Naive thymus-derived CD8-positive, alpha-beta T cell (primary cell): ENCODE data around the gene SASH1. TPM values are rescaled to one million over a fixed set of nuclear protein-coding genes. Genes with fewer than 3 reads are reported as not detected.
A peak's percentile ranks its signal among the peaks of the same experiment; 100 is the strongest.

Experiments
- ATAC-seq, 2 donors: fragments of 150-1000 bp; cut with Tn5 transposase in 1 of 2; sonication (Bioruptor Pico), chemical (Tn5 transposase) in 1 of 2; 1 replicate in 1 of 2; 2 replicates in 1 of 2; pipeline ENCODE4 v1.10.0; 2021; ENCODE audit warnings: mild to moderate bottlenecking in 2 of 2, moderate library complexity in 2 of 2
- POLR2A ChIA-PET: fragments of 350-600 bp; sonication (Branson Sonifier 250); formaldehyde crosslinking; loops from one replicate; lab custom pipeline; 2021; ENCODE audit warnings: antibody characterized with exemption; lab: Charles Lee
- DNase-seq, 10 donors: peaks; one replicate each; pipeline versions ENCODE4 v3.0.0 to v3.0.0-alpha.2; 2020 to 2022
- H3K27ac Mint-ChIP-seq, 10 donors: one replicate each; pipeline ENCODE4 v1.8.0; 2020 to 2022; ENCODE audit warnings: mild to moderate bottlenecking in 10 of 10, mixed read lengths in 10 of 10, moderate library complexity in 4 of 10, inconsistent platforms in 1 of 10
- H3K27me3 Mint-ChIP-seq, 5 donors: one replicate each; pipeline ENCODE4 v1.8.0; 2021 to 2022; ENCODE audit warnings: mixed read lengths in 5 of 5
- H3K36me3 Mint-ChIP-seq, 3 donors: one replicate each; pipeline ENCODE4 v1.8.0; 2020 to 2022; ENCODE audit warnings: mixed read lengths in 3 of 3, mild to moderate bottlenecking in 2 of 3, inconsistent platforms in 1 of 3
- H3K4me1 Mint-ChIP-seq, 4 donors: one replicate each; pipeline ENCODE4 v1.8.0; 2021 to 2022; ENCODE audit warnings: mixed read lengths in 4 of 4
- H3K4me3 Mint-ChIP-seq, 10 donors: one replicate each; pipeline ENCODE4 v1.8.0; 2020 to 2022; ENCODE audit warnings: mild to moderate bottlenecking in 10 of 10, mixed read lengths in 10 of 10, moderate library complexity in 6 of 10, inconsistent platforms in 1 of 10
- H3K9me3 Mint-ChIP-seq, 9 donors: one replicate each; pipeline ENCODE4 v1.8.0; 2020 to 2022; ENCODE audit warnings: mixed read lengths in 9 of 9, mild to moderate bottlenecking in 3 of 9, inconsistent platforms in 1 of 9, moderate library complexity in 1 of 9
- polyA plus RNA-seq, 3 donors: library from polyadenylated mRNA; unstranded; fragments of 300-500 nt; fragmentation: Illumina TruSeq; gene quantifications; one replicate each; pipeline ENCODE4 v1.2.3, GENCODE V29; 2021
- total RNA-seq, 8 experiments: library from RNA in 2 of 8; stranded (reverse) in 2 of 8; gene quantifications; one replicate each; pipeline ENCODE4 v1.2.3 and lab custom pipeline; 2021 to 2026

SASH1 gene
- total and polyA plus RNA-seq, 5 experiments from 2014 or later = not detected

DNA sequence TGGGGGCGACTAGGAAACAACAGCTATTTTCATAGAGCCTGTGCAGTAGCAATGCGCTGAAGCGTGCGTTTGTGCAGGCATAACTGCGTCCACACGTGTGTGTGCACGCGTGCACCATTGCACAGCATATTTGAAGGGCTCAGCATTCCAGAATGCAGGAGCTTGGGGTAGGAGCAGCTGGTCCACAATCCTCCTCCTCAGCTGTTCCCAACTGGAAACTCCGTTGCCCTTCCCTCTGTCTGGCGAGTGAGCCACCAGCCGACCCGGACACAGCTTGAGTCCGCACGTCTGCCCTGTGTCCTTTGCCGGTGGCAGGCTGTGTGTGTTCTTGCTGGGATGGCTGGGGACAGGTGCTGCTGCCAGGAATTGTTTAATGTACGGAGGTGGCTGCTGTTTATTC, 110.2 kb downstream of the SASH1 start:
- Mint-ChIP-seq H3K27ac (peak overlapping the region in 1 of 10 donors; percentile 34), H3K36me3 (no peaks in the 10 kb centered on the region), H3K4me3 (no peak overlapping the region), H3K9me3 (no peaks in the 10 kb centered on the region), H3K27me3 (peaks cover 12 to 44% (median 19%) of the 10 kb centered on the region in 5 donors), H3K4me1 (peaks cover 0 to 7% (median 5%) of the 10 kb centered on the region in 4 donors)
- ATAC-seq (no peak), DNase-seq (no peak)
- POLR2A ChIA-PET = no interaction called here

DNA sequence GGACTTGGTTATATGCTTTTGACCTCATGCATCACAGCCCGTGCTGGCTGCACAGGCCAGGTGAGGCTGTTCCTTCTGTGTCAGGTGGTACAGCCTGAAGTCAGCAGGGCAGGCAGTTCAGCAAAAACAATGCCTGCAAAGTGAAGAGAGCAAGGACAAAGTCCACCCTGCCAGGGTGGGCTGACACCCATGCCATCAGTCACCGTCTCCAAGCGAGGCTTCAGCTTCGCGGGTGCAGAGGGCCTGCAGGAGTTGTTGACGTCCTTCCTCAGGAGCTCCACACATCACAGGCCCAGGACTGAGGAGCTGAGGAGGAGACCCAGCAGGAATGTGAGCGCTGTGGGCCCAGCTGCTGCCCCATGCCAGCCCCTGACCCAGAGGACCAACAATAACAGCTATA, 111.3 kb downstream of the SASH1 start:
- no peaks in the 10 kb centered on the region for H3K36me3 Mint-ChIP-seq

DNA sequence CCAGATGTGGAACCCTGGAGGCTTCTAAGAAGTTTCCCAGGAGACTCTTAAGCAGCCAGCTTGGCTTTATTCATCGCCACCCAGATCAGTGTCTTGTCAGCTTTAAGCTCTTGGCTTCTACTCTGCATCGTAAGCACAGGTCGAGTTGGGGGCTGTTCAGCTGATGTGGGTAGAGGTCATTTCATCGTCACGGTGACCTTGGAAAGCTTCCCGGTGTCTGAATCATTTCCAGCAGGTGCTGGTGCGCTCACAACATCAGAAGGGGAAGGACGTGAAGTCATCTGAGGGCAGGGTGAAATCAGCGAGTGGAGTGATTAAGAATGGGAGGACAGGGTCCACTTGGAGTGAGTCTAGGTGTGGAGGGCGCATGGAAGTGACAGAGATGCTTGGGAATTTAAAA, 112.6 kb downstream of the SASH1 start:
- no peaks in the 10 kb centered on the region for H3K9me3 Mint-ChIP-seq
- no peak overlapping the region for H3K4me3 Mint-ChIP-seq
- H3K27me3 Mint-ChIP-seq = peaks cover 4 to 30% (median 6%) of the 10 kb centered on the region in 5 donors
- DNase-seq = no peak
- peaks cover 0 to 4% (median 0%) of the 10 kb centered on the region in 4 donors for H3K4me1 Mint-ChIP-seq
- no peaks in the 10 kb centered on the region for H3K36me3 Mint-ChIP-seq
- POLR2A ChIA-PET = no interaction called here
- no peak overlapping the region for H3K27ac Mint-ChIP-seq
- no peak for ATAC-seq

More for the DNA sequence above, 111.3 kb downstream of the SASH1 start:
- peaks cover 4 to 34% (median 9%) of the 10 kb centered on the region in 5 donors for H3K27me3 Mint-ChIP-seq
- ATAC-seq = no peak
- no peak for DNase-seq
- H3K9me3 Mint-ChIP-seq = no peaks in the 10 kb centered on the region
- POLR2A ChIA-PET = no interaction called here
- no peak overlapping the region for H3K4me3 Mint-ChIP-seq
- H3K27ac Mint-ChIP-seq = no peak overlapping the region
- H3K4me1 Mint-ChIP-seq = peaks cover 0 to 4% (median 0%) of the 10 kb centered on the region in 4 donors

DNA sequence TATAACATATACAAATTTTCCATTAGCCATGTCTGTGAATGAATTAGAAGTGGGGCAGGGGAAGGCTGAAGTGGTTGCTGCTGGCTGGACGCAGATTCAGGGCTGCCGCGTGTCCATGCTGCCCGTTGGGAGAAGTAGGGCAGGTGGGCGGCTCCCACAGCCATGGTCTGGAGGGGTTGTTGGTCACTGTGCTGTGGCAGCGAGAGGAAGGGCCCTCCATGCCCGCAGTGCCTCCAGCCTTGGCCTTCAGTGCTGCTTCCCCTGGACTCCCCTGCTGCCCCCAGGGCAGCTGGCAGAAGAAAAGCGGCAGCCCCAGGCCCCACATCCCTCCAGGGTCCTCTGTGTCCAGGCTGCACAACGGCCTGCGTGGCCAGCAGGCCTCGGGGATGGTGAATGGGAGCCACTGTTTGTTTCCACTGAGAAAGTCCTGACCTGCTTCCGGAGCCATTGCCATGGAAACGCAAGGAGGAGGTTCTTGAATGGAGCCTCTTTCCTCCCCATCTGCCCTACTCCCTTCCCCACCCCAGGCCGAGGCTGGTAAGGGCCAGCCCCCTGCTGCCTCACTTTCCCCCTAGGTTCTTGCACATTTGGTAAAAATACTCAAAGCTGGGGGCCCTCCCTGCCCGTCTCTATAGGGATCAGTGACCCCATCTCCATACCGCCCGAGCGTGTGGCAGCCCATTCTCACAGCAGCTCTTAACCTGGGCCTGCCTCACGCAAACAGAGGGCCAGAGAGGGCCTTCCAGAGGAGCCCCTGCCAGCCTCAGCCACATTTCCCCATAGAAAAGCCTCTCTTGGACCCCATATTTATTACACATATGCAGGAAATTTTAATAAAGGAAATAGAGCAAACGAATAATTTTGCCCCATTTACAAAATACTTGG, 113.3 kb downstream of the SASH1 start:
- POLR2A ChIA-PET = no interaction called here
- Mint-ChIP-seq H3K4me3 (no peak overlapping the region), H3K4me1 (peaks cover 0 to 4% (median 0%) of the 10 kb centered on the region in 4 donors), H3K36me3 (no peaks in the 10 kb centered on the region), H3K9me3 (no peaks in the 10 kb centered on the region), H3K27me3 (peaks cover 3 to 23% (median 4%) of the 10 kb centered on the region in 5 donors), H3K27ac (no peak overlapping the region)
- ATAC-seq = no peak
- DNase-seq = no peak

DNA sequence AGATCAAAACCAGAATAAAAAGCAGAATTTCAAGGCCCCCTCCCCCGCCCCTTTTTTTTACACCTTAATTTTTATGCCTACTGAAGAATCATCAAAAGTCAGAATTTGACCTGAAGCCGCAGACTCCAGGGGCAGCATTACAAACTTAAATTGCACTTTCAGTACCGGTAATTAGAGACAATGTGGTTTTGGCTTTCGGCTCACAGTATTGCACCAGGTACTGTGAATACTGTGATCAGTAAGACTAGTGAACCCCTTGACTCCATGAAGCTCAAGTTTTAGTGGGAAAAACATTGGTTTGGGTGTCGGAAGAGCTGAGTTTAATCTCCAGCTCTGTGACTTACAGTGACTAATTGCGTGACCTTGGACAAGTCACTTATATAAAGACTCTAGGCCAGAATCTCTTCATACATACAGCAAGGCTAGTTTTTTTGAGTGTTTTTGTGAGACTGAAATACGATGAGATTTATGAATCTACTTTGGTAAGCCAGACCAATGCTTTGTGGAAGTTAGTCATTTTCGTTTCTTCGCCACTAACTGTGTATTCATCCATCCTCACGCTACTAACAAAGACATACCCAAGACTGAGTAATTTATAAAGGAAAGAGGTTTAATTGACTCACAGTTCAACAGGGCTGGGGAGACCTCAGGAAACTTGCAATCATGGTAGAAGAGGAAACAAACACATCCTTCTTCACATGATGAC, 114.7 kb downstream of the SASH1 start:
- peaks cover 3 to 18% (median 3%) of the 10 kb centered on the region in 5 donors for H3K27me3 Mint-ChIP-seq
- H3K36me3 Mint-ChIP-seq = no peaks in the 10 kb centered on the region
- ATAC-seq (no peak), DNase-seq (no peak)
- no peaks in the 10 kb centered on the region for H3K9me3 Mint-ChIP-seq
- no peak overlapping the region for H3K27ac Mint-ChIP-seq
- no peak overlapping the region for H3K4me3 Mint-ChIP-seq
- no peaks in the 10 kb centered on the region for H3K4me1 Mint-ChIP-seq
- POLR2A ChIA-PET = no interaction called here

DNA sequence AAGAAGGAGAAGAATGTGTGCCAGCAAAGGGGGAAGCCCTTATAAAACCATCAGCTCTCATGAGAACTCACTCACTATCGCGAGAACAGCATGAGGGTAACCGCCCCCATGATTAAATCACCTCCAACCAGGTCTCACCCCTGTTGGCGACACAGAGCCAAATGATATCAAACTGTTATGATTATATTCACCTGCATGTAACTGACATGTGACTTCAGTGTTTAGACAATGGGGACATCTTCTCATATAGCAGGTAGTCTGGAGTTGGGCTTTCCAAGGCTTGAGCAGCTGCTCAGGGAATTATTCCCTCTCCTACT, 115.2 kb downstream of the SASH1 start:
- Mint-ChIP-seq H3K4me1 (no peaks in the 10 kb centered on the region), H3K4me3 (no peak overlapping the region), H3K27me3 (peaks cover 0 to 18% (median 0%) of the 10 kb centered on the region in 5 donors), H3K9me3 (no peaks in the 10 kb centered on the region), H3K27ac (no peak overlapping the region), H3K36me3 (no peaks in the 10 kb centered on the region)
- DNase-seq = no peak
- ATAC-seq = no peak
- POLR2A ChIA-PET = no interaction called here

DNA sequence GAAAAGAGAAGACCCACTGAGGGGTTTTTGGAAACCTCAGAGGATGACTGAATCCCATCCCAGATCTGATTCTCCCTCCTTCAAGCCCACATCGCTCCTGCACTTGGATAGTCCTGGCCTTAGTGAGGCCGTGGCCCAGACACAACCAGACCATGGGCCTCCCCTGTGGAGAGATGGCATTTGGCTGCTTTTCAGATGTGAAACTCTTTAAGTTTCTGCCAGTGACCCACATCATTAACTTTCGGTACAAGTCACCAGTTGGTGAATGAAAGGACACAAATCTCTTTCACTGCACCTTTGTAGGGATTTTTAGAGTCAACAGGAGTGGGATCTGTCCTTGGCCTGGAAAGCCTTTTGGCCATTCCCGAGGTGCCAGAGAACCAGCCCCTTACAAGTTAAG, 116.6 kb downstream of the SASH1 start:
- Mint-ChIP-seq H3K36me3 (no peaks in the 10 kb centered on the region), H3K9me3 (no peaks in the 10 kb centered on the region), H3K4me1 (no peaks in the 10 kb centered on the region), H3K4me3 (no peak overlapping the region), H3K27ac (no peak overlapping the region), H3K27me3 (peaks cover 0 to 19% (median 3%) of the 10 kb centered on the region in 5 donors)
- POLR2A ChIA-PET = no interaction called here
- DNase-seq = no peak
- no peak for ATAC-seq

DNA sequence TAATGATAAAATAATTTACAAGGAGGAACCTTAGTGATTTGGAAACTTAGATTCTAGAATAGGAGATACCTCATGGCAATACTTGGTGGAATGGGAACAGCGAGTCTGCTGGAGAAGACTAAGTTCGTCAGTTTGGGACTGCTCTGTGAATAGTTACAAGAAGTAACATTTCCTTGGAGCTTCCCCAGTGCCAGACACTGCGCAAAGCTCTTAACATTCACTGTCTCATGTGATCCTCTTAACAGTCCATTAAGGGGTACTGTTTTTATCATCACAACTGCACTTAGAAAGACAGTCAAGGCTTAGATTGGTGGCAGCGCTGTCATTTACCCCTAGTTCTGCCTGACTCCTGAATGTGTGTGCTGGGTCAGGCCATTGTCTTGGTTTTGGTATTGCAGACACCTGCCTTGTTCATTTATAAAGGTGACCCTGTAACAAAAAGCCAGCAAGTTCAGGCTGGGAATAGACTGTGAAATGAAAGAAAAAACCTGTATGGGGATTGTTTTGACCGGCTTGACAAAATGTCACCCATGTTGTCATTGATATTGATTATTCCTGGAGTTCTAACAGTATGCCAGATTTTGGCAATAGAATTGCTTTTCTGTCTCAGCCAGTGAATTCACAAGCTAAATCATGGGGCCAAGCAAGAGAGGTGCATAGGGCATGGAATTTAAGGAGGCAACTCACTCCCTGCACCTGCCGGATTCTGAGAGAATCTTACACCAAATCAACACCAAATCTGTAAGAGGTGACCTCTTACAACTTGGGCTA, 118.4 kb downstream of the SASH1 start:
- Mint-ChIP-seq H3K27me3 (peaks cover 0 to 18% (median 6%) of the 10 kb centered on the region in 5 donors), H3K27ac (no peak overlapping the region), H3K4me1 (peaks cover 0 to 7% (median 2%) of the 10 kb centered on the region in 4 donors), H3K9me3 (no peaks in the 10 kb centered on the region), H3K36me3 (no peaks in the 10 kb centered on the region), H3K4me3 (no peak overlapping the region)
- POLR2A ChIA-PET = no interaction called here
- ATAC-seq (no peak), DNase-seq (no peak)

DNA sequence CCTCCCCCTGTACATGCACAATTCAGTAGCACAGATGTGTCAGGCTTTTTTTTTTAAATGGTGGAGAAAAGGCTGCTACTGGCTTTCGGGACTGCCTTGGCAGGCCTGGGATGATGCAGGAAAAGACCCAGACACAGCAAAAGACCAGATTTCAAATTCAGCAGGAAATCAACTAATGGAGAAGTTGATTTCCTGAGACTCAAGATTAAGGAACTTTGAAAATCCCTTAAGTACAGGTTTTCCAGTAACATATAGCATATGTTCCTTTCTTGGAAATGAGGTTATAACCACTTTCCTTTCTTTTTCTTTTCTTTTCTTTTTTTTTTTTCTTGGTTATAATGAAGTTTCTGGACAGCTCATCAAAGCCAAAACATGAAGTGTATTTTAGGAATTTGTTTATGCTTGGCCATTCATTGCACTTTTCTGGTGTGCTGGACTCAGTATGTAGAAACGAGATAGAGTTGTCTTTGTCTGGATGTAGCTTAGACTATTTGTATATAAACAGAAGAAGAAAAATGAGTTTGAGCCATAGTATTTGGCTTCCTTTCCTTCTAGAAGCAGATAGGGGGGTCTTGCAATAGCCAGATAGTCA, 119.4 kb downstream of the SASH1 start:
- H3K9me3 Mint-ChIP-seq = no peaks in the 10 kb centered on the region
- no peak overlapping the region for H3K27ac Mint-ChIP-seq
- H3K4me1 Mint-ChIP-seq = peaks cover 0 to 7% (median 2%) of the 10 kb centered on the region in 4 donors
- ATAC-seq (no peak), DNase-seq (no peak)
- H3K27me3 Mint-ChIP-seq = peaks cover 2 to 20% (median 6%) of the 10 kb centered on the region in 5 donors
- no peak overlapping the region for H3K4me3 Mint-ChIP-seq
- POLR2A ChIA-PET = no interaction called here
- no peaks in the 10 kb centered on the region for H3K36me3 Mint-ChIP-seq

DNA sequence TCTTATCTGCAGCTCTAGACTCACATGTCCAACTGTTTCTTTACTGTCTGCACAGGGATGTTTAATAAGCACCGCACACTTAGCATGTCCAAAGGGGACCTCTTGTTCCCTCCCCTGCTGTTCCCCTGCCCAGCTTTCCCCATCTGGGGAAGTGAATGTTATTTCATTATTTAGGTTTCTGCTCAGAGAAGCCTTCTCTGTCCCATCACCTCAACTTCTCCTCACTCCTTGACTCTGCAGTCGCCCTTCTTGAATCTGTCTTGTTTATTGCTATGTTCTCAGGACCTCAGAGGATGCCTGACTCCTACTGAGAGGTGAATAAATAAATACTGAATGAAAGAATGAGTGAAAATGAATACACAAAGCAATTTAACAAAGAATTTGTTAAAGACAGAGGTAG, 121.0 kb downstream of the SASH1 start:
- ATAC-seq = no peak
- no peaks in the 10 kb centered on the region for H3K36me3 Mint-ChIP-seq
- no peak overlapping the region for H3K27ac Mint-ChIP-seq
- H3K4me3 Mint-ChIP-seq = no peak overlapping the region
- H3K4me1 Mint-ChIP-seq = peaks cover 0 to 7% (median 2%) of the 10 kb centered on the region in 4 donors
- POLR2A ChIA-PET = no interaction called here
- no peaks in the 10 kb centered on the region for H3K9me3 Mint-ChIP-seq
- H3K27me3 Mint-ChIP-seq = peaks cover 4 to 33% (median 8%) of the 10 kb centered on the region in 5 donors
- no peak for DNase-seq

DNA sequence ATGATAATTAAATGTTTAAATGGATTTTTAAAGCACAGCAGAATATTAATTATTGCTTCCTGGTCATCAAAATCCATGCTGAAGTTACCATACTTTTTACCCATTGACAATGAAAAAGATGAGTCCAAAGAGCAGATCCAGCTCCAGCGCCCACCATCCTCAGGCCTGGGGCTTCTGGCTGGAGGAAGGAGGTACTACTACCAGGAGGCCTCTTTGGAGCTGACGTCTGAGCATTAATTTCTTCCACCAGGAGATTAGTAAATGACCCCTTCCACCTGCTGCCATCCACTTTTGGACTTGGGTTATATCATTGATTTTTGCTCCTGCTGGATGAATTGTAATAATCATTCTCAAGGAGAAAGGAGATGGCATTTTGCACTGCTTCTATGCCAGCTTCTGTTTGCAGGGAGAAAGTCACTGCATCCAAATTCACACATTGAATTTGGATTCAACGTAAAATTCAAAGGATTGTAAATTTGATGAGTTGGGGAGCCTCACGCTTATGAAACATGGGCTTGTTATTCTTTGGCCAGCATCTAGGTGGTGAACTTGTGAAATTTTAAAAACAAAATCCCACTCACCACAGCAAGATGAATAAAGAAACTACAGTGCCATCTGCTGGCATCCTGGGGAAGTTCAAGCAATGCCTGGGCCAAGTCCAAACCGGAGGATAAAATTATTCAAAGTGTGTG, 121.8 kb downstream of the SASH1 start:
- no peaks in the 10 kb centered on the region for H3K9me3 Mint-ChIP-seq
- H3K27me3 Mint-ChIP-seq = peaks cover 4 to 33% (median 8%) of the 10 kb centered on the region in 5 donors
- H3K36me3 Mint-ChIP-seq = no peaks in the 10 kb centered on the region
- no peak overlapping the region for H3K4me3 Mint-ChIP-seq
- POLR2A ChIA-PET = no interaction called here
- H3K4me1 Mint-ChIP-seq = peaks cover 0 to 7% (median 2%) of the 10 kb centered on the region in 4 donors
- no peak overlapping the region for H3K27ac Mint-ChIP-seq
- DNase-seq (peak in 7 of 10 donors; percentile 14 to 42 (median 34)), ATAC-seq (peak in 1 of 2 donors; percentile 53)

DNA sequence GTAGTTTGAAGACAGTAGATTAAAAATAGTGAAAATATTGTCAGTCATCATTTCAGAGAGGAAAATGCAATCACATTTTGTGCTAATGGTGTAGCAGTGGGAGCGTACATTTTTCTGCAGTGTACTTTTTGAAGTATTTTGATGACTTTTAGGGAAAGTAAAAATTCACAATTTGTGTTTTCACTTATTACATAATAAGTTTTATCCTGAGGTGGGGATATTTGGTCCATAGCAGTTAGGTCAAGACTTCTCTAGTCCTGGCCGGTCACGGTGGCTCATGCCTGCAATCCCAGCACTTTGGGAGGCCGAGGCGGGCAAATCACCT, 122.3 kb downstream of the SASH1 start:
- ATAC-seq (no peak), DNase-seq (peak in 1 of 10 donors; percentile 1)
- Mint-ChIP-seq H3K4me3 (no peak overlapping the region), H3K27me3 (peaks cover 4 to 33% (median 8%) of the 10 kb centered on the region in 5 donors), H3K36me3 (no peaks in the 10 kb centered on the region), H3K27ac (no peak overlapping the region), H3K9me3 (no peaks in the 10 kb centered on the region), H3K4me1 (peaks cover 0 to 7% (median 2%) of the 10 kb centered on the region in 4 donors)
- POLR2A ChIA-PET = no interaction called here
